ENCODE measurements around the gene SLC1A7.

DNA sequence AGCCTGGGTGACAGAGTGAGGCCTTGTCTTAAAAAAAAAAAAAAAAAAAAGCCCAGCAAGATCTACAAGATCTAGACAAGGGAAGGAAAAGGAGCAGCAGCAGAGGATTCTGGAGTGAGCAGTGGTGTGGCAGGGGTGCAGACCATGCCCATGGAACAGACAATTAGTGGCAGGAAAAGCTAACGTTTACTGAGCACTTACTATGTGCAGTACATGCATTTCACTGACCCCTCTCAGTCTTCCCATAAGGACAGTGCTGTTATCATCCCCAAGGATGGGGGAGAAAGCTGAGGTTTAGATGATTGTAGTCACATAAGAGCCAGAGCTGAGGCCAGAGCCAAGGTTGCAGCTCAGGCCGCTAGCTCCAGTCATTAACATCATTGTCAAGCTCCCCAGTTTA lies 74.6 kb downstream of the SLC1A7 start:
- TF ChIP-seq, protein P1, sequence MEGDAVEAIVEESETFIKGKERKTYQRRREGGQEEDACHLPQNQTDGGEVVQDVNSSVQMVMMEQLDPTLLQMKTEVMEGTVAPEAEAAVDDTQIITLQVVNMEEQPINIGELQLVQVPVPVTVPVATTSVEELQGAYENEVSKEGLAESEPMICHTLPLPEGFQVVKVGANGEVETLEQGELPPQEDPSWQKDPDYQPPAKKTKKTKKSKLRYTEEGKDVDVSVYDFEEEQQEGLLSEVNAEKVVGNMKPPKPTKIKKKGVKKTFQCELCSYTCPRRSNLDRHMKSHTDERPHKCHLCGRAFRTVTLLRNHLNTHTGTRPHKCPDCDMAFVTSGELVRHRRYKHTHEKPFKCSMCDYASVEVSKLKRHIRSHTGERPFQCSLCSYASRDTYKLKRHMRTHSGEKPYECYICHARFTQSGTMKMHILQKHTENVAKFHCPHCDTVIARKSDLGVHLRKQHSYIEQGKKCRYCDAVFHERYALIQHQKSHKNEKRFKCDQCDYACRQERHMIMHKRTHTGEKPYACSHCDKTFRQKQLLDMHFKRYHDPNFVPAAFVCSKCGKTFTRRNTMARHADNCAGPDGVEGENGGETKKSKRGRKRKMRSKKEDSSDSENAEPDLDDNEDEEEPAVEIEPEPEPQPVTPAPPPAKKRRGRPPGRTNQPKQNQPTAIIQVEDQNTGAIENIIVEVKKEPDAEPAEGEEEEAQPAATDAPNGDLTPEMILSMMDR (conservative IDR thresholded peaks at IDR 0.05; ENCODE audit: low read length), result no peak
- TF ChIP-seq EZH2phosphoT487 (IDR thresholded peaks at IDR 0.05; ENCODE audit: borderline replicate concordance), result no peak
